HEK293 (cell line): ENCODE measurements around the gene KRT76.

Experiments used
- CTCF ChIA-PET: fragments of 350-600 bp; formaldehyde crosslinking; extraction: SDS; loops from one replicate; lab custom pipeline; 2021; ENCODE audit warnings: antibody characterized with exemption; lab: Yijun Ruan, JAX
- POLR2A ChIA-PET: fragments of 300-600 bp; formaldehyde crosslinking; extraction: SDS; loops from one replicate; lab custom pipeline; 2020; ENCODE audit warnings: antibody characterized with exemption, inconsistent platforms; lab: Yijun Ruan, JAX
- H3K27ac ChIP-seq: fragments of 200-500 bp; sonication (Bioruptor generic); 2 replicates; pipeline ENCODE4 v1.5.1; 2014; ENCODE audit warnings: low read depth, low read length, control low read depth, inconsistent platforms; ENCODE audit errors: extremely low read depth
- H3K36me3 ChIP-seq, 2 experiments: fragments of 200-500 bp in 1 of 2; sonication (Bioruptor generic) in 1 of 2; 1 replicate in 1 of 2; 2 replicates in 1 of 2; pipeline ENCODE4 v1.5.1; 2014 to 2017; ENCODE audit warnings: inconsistent platforms in 2 of 2, low read length in 2 of 2; ENCODE audit not compliant: control insufficient read depth in 2 of 2, insufficient read depth in 1 of 2
- H3K4me1 ChIP-seq: fragments of 200-500 bp; sonication (Bioruptor generic); 2 replicates; pipeline ENCODE4 v1.5.1; 2014; ENCODE audit warnings: mild to moderate bottlenecking, low read length, inconsistent platforms; ENCODE audit not compliant: control insufficient read depth, insufficient read depth
- H3K4me3 ChIP-seq: 2 replicates; pipeline ENCODE4 v1.5.1; 2011; ENCODE audit warnings: low read depth, mild to moderate bottlenecking, control low read depth, low read length, moderate library complexity
- H3K9me3 ChIP-seq: fragments of 200-500 bp; sonication (Bioruptor generic); 2 replicates; pipeline ENCODE4 v1.5.1; 2014; ENCODE audit warnings: low read depth, low read length, inconsistent platforms; ENCODE audit not compliant: control insufficient read depth, insufficient read depth
- BCL11A ChIP-seq: fragments of 450-650 bp; formaldehyde crosslinking; IDR thresholded peaks from 2 replicates; pipeline ENCODE4 v1.5.1; 2016; ENCODE audit warnings: low read depth, missing biosample characterization, missing genetic modification characterization
- FEZF1 ChIP-seq: fragments of 450-650 bp; formaldehyde crosslinking; IDR thresholded peaks from 2 replicates; pipeline ENCODE4 v1.5.1; 2016; ENCODE audit warnings: missing biosample characterization, missing genetic modification characterization
- GLI2 ChIP-seq: fragments of 450-650 bp; formaldehyde crosslinking; IDR thresholded peaks from 2 replicates; pipeline ENCODE4; 2017; ENCODE audit warnings: missing biosample characterization, missing genetic modification characterization, low read depth, borderline replicate concordance
- HOXD13 ChIP-seq: sonication (generic); formaldehyde crosslinking; IDR thresholded peaks from 2 replicates; pipeline ENCODE4 v1.8.0; 2022; ENCODE audit warnings: missing genetic modification reagents, borderline replicate concordance
- KLF8 ChIP-seq: fragments of 450-650 bp; formaldehyde crosslinking; IDR thresholded peaks from 2 replicates; pipeline ENCODE4 v1.5.1; 2016; ENCODE audit warnings: missing biosample characterization, missing genetic modification characterization
- RBAK ChIP-seq: fragments of 450-650 bp; formaldehyde crosslinking; IDR thresholded peaks from 2 replicates; pipeline ENCODE4 v1.5.1; 2016; ENCODE audit warnings: missing biosample characterization, missing genetic modification characterization
- WT1 ChIP-seq: fragments of 450-650 bp; formaldehyde crosslinking; IDR thresholded peaks from 2 replicates; pipeline ENCODE4 v1.5.1; 2016; ENCODE audit warnings: missing biosample characterization, missing genetic modification characterization
- ZBTB7A ChIP-seq: fragments of 450-650 bp; formaldehyde crosslinking; IDR thresholded peaks from 2 replicates; pipeline ENCODE4 v1.5.1; 2016; ENCODE audit warnings: low read depth, missing biosample characterization, missing genetic modification characterization
- ZFHX2 ChIP-seq: fragments of 450-650 bp; formaldehyde crosslinking; conservative IDR thresholded peaks from 2 replicates; pipeline ENCODE4 v1.5.1; 2016; ENCODE audit warnings: missing biosample characterization, missing genetic modification characterization
- ZNF121 ChIP-seq: fragments of 450-650 bp; formaldehyde crosslinking; IDR thresholded peaks from 2 replicates; pipeline ENCODE4 v1.5.1; 2016; ENCODE audit warnings: missing biosample characterization, missing genetic modification characterization
- ZNF157 ChIP-seq: fragments of 450-650 bp; formaldehyde crosslinking; IDR thresholded peaks from 2 replicates; pipeline ENCODE4 v1.5.1; 2016; ENCODE audit warnings: missing biosample characterization, missing genetic modification characterization
- ZNF175 ChIP-seq: fragments of 450-650 bp; formaldehyde crosslinking; IDR thresholded peaks from 2 replicates; pipeline ENCODE4 v1.5.1; 2016; ENCODE audit warnings: missing biosample characterization, missing genetic modification characterization
- ZNF24 ChIP-seq: fragments of 450-650 bp; formaldehyde crosslinking; IDR thresholded peaks from 2 replicates; pipeline ENCODE4 v1.5.1; 2016; ENCODE audit warnings: missing biosample characterization, missing genetic modification characterization
- ZNF248 ChIP-seq: fragments of 450-650 bp; formaldehyde crosslinking; IDR thresholded peaks from 2 replicates; pipeline ENCODE4 v1.5.1; 2017; ENCODE audit warnings: missing biosample characterization, missing genetic modification characterization
- ZNF48 ChIP-seq: fragments of 450-650 bp; formaldehyde crosslinking; IDR thresholded peaks from 2 replicates; pipeline ENCODE4 v1.5.1; 2016; ENCODE audit warnings: missing biosample characterization, missing genetic modification characterization
- ZNF501 ChIP-seq: fragments of 450-650 bp; formaldehyde crosslinking; IDR thresholded peaks from 2 replicates; pipeline ENCODE4 v1.5.1; 2016; ENCODE audit warnings: missing biosample characterization, missing genetic modification characterization
- ZNF555 ChIP-seq: fragments of 450-650 bp; formaldehyde crosslinking; conservative IDR thresholded peaks from 2 replicates; pipeline ENCODE4 v1.5.1; 2017; ENCODE audit warnings: missing biosample characterization, mild to moderate bottlenecking, missing genetic modification characterization, inconsistent platforms
- ZNF558 ChIP-seq: fragments of 450-650 bp; formaldehyde crosslinking; IDR thresholded peaks from 2 replicates; pipeline ENCODE4 v1.5.1; 2016; ENCODE audit warnings: missing biosample characterization, missing genetic modification characterization
- ZSCAN23 ChIP-seq: fragments of 450-650 bp; formaldehyde crosslinking; IDR thresholded peaks from 2 replicates; pipeline ENCODE4 v1.5.1; 2016; ENCODE audit warnings: missing biosample characterization, missing genetic modification characterization
- TF ChIP-seq, protein P1 (sequence below): fragments of 450-650 bp; formaldehyde crosslinking; IDR thresholded peaks from 2 replicates; pipeline ENCODE4 v1.5.1; 2016; ENCODE audit warnings: missing biosample characterization, missing genetic modification characterization
- TF ChIP-seq, protein P2 (sequence below): fragments of 450-650 bp; formaldehyde crosslinking; IDR thresholded peaks from 2 replicates; pipeline ENCODE4 v1.5.1; 2016; ENCODE audit warnings: missing biosample characterization, missing genetic modification characterization
- TF ChIP-seq, protein P3 (sequence below): fragments of 450-650 bp; formaldehyde crosslinking; IDR thresholded peaks from 2 replicates; pipeline ENCODE4 v1.5.1; 2017; ENCODE audit warnings: missing biosample characterization, missing genetic modification characterization
- TF ChIP-seq, protein P4 (sequence below): fragments of 450-650 bp; formaldehyde crosslinking; IDR thresholded peaks from 2 replicates; pipeline ENCODE4 v1.5.1; 2016; ENCODE audit warnings: missing biosample characterization, missing genetic modification characterization

The KRT76 gene

DNA sequence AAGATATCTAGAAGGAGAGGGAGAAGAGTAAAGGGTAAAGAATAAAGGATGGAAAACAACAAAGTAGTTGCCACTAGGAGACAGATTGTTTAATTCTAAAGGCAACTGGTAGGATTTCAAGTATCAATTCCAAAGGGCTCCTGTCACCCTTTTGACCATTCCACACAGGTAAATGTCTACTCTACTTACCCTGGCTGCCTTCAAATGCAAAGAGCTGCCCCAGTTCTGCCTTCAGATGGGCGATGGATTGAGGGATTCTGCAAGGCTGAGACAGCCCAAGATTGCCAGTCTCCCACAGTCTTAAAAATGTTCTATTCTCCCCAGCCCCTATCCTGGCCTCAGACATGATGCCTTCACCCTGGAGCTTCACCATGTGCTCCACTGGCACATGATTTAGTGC, 11.4 kb downstream of the KRT76 start:
- Histone ChIP-seq H3K36me3 (no peaks in the 10 kb centered on the region), H3K27ac (no peak overlapping the region), H3K4me3 (no peak overlapping the region), H3K4me1 (no peaks in the 10 kb centered on the region), H3K9me3 (no peaks in the 10 kb centered on the region)
- ChIA-PET CTCF (interaction anchor here (0.9 kb wide), 1 partner anchor 369 kb away, joined by 5 read pairs; no protein-coding TSS in a partner anchor), POLR2A (no interaction called here)
- TF ChIP-seq KLF8 (tag by site-specific recombination) = no peak

DNA sequence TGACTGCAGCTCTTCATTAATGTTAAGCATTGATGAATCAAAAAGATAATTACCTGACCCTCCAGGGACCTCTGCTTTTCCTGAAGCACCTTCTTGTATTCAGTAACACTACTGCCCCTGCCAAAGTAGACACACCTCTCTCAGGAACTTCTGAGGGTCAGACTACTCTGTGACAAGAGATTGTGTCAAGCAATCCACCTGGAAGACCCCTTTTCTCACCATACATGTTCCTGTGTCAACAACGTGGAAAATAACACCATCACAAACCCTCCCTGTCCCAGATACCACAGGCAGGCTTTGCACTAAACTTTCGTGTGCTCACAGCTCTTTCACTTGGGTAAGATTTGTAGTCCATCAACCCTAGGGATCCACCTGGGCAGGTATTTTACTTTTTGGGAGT, 13.2 kb downstream of the KRT76 start:
- POLR2A ChIA-PET = no interaction called here
- Histone ChIP-seq H3K27ac (no peak overlapping the region), H3K36me3 (no peaks in the 10 kb centered on the region), H3K4me1 (no peaks in the 10 kb centered on the region), H3K4me3 (no peak overlapping the region), H3K9me3 (no peaks in the 10 kb centered on the region)
- TF ChIP-seq HOXD13 (CRISPR knock-in tag) = no peak
- no peak for TF ChIP-seq GLI2 (tag by site-specific recombination)
- no peak for TF ChIP-seq FEZF1 (tag by site-specific recombination)
- TF ChIP-seq, protein P1, sequence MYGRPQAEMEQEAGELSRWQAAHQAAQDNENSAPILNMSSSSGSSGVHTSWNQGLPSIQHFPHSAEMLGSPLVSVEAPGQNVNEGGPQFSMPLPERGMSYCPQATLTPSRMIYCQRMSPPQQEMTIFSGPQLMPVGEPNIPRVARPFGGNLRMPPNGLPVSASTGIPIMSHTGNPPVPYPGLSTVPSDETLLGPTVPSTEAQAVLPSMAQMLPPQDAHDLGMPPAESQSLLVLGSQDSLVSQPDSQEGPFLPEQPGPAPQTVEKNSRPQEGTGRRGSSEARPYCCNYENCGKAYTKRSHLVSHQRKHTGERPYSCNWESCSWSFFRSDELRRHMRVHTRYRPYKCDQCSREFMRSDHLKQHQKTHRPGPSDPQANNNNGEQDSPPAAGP (tag by site-specific recombination) = no peak
- TF ChIP-seq ZNF175 (tag by site-specific recombination) = no peak
- TF ChIP-seq ZSCAN23 (tag by site-specific recombination) = no peak
- no peak for TF ChIP-seq RBAK (tag by site-specific recombination)
- no peak for TF ChIP-seq ZNF121 (tag by site-specific recombination)
- no peak for TF ChIP-seq BCL11A (tag by site-specific recombination)
- CTCF ChIA-PET = interaction anchor here (0.6 kb wide), 1 partner anchor 54 kb away, joined by 3 read pairs; no protein-coding TSS in a partner anchor

DNA sequence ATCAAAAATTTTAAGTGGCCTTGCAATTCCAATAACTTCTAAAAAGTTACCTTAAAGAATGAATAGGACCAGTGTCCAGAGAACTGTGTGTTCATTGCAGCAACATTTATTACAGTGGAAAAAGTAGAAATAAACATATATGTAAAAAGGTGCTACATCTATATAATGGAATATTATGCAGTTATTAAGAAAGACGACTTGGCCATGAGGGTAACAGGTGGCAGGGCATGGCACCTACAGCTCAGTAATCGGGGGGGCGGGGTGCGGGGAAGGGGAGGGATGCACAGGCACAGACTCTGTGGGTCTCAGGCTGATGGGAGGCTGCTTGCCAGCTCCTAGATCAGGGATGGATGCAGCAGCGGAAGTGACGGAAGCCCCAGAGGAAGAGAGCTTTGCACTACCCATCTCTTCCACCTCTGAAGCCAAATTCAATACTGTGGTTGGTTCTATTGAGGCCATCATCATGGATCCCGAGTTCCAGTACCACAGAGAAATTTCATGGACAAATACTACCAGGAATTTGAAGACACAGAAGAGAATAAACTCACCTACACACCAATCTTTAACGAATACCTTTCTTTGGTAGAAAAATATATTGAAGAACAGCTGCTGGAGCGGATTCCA, 14.0 kb downstream of the KRT76 start:
- H3K9me3 ChIP-seq = no peaks in the 10 kb centered on the region
- H3K27ac ChIP-seq = no peak overlapping the region
- ChIA-PET POLR2A (no interaction called here), CTCF (interaction anchor here (0.6 to 1.1 kb wide), 2 partner anchors 218 to 375 kb away, joined by 3 to 4 read pairs; no protein-coding TSS in a partner anchor)
- no peak overlapping the region for H3K4me3 ChIP-seq
- no peaks in the 10 kb centered on the region for H3K4me1 ChIP-seq
- H3K36me3 ChIP-seq = no peaks in the 10 kb centered on the region
- TF ChIP-seq RBAK (tag by site-specific recombination) (no peak), ZNF48 (tag by site-specific recombination) (no peak), ZFHX2 (tag by site-specific recombination) (no peak), ZNF175 (tag by site-specific recombination) (no peak), ZNF248 (tag by site-specific recombination) (no peak), ZNF24 (tag by site-specific recombination) (no peak), ZNF501 (no peak), ZNF558 (tag by site-specific recombination) (no peak), ZBTB7A (tag by site-specific recombination) (no peak), WT1 (tag by site-specific recombination) (no peak), ZNF555 (tag by site-specific recombination) (no peak), ZNF157 (tag by site-specific recombination) (no peak)
- TF ChIP-seq, protein P2, sequence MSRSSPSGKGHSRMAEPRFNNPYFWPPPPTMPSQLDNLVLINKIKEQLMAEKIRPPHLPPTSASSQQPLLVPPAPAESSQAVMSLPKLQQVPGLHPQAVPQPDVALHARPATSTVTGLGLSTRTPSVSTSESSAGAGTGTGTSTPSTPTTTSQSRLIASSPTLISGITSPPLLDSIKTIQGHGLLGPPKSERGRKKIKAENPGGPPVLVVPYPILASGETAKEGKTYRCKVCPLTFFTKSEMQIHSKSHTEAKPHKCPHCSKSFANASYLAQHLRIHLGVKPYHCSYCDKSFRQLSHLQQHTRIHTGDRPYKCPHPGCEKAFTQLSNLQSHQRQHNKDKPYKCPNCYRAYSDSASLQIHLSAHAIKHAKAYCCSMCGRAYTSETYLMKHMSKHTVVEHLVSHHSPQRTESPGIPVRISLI = no peak
- TF ChIP-seq, protein P3, sequence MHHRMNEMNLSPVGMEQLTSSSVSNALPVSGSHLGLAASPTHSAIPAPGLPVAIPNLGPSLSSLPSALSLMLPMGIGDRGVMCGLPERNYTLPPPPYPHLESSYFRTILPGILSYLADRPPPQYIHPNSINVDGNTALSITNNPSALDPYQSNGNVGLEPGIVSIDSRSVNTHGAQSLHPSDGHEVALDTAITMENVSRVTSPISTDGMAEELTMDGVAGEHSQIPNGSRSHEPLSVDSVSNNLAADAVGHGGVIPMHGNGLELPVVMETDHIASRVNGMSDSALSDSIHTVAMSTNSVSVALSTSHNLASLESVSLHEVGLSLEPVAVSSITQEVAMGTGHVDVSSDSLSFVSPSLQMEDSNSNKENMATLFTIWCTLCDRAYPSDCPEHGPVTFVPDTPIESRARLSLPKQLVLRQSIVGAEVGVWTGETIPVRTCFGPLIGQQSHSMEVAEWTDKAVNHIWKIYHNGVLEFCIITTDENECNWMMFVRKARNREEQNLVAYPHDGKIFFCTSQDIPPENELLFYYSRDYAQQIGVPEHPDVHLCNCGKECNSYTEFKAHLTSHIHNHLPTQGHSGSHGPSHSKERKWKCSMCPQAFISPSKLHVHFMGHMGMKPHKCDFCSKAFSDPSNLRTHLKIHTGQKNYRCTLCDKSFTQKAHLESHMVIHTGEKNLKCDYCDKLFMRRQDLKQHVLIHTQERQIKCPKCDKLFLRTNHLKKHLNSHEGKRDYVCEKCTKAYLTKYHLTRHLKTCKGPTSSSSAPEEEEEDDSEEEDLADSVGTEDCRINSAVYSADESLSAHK (tag by site-specific recombination) = no peak
- TF ChIP-seq, protein P4, sequence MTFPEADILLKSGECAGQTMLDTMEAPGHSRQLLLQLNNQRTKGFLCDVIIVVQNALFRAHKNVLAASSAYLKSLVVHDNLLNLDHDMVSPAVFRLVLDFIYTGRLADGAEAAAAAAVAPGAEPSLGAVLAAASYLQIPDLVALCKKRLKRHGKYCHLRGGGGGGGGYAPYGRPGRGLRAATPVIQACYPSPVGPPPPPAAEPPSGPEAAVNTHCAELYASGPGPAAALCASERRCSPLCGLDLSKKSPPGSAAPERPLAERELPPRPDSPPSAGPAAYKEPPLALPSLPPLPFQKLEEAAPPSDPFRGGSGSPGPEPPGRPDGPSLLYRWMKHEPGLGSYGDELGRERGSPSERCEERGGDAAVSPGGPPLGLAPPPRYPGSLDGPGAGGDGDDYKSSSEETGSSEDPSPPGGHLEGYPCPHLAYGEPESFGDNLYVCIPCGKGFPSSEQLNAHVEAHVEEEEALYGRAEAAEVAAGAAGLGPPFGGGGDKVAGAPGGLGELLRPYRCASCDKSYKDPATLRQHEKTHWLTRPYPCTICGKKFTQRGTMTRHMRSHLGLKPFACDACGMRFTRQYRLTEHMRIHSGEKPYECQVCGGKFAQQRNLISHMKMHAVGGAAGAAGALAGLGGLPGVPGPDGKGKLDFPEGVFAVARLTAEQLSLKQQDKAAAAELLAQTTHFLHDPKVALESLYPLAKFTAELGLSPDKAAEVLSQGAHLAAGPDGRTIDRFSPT (tag by site-specific recombination) = no peak
